Inflammatory macrophage treated with lipopolysaccharide for 1 hour (primary cell): ENCODE data around the gene GALE.
"Not testable (repeated sequence)": the region's sequence is repeated elsewhere in the genome, so short reads cannot be mapped to it uniquely, and the experiment has no call there.

ENCODE experiments used
- DNase-seq, 2 donors: peaks; one replicate each; pipeline ENCODE4 v3.0.0-alpha.2; 2020 to 2022

The GALE gene

GRCh38 chr1:23800400-23801337 lies at the start of gene GALE:
Gene GALE (minus strand): TSS chr1:23800754. CDS start chr1:23799007, 1,747 bp downstream.
- DNase-seq, result peak; percentile 92 to 96

DNA sequence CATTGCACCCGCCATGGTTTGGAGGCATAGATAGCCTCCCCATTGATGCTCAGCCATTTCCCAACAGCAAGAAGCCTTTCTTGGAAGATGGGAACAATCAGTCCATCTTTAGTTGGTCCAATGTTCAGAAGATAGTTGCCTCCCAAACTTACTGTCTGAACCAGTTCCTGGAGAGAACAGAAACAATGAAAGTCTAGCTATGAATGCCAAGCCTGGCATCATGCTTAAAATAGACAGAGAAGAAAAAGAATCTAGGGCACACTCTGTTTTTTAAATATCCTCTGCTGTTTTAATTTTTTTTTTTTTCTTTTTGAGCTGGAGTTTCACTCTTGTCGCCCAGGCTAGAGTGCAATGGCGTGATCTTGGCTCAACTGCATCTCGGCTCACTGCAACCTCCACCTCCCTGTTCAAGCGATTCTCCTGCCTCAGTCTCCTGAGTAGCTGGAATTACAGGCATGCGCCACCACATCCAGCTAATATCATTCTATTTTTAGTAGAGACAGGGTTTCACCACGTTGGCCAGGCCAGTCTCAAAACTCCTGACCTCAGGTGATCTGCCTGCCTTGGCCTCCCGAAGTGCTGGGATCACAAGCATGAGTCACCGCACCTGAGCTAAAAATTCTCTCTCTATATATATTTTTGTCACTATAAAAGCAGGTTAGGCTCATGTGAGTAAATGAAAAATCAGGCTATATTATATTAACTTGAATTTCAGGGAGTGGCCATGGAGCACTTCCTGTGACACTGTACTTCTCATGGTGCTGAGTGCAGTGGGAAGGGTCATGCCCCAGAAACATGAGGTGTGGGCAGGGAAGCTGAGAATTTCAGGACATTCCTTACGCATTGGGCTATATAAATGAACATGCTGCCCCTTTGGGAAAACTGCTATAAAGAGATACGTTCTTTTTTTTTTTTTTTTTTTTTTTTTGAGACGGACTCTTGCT lies 48.4 kb upstream of the GALE start:
- no peak for DNase-seq

DNA sequence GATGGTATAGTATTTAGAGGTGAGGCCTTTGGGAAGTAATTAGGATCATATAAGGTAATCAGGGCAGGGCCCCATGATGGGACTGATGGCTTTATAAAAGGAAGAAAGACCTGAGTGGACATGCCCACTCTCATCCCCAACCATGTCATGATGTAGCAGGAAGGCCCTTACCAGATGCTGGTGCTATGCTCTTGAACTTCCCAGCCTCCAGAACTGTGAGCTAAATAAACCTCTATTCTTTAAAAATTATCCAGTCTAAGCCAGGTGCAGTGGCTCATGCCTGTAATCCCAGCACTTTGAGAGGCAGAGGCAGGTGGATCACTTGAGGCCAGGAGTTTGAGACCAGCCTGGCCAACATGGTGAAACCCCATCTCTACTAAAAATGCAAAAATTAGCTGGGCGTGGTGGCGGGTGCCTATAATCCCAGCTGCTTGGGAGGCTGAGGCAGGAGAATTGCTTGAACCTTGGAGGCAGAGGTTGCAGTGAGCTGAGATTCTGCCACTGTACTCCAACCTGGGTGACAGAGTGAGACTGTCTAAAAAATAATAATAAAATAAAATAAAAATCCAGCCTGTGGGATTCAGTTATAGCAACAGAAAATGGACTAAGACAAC lies 47.0 kb upstream of the GALE start:
- DNase-seq, result not testable (repeated sequence)

DNA sequence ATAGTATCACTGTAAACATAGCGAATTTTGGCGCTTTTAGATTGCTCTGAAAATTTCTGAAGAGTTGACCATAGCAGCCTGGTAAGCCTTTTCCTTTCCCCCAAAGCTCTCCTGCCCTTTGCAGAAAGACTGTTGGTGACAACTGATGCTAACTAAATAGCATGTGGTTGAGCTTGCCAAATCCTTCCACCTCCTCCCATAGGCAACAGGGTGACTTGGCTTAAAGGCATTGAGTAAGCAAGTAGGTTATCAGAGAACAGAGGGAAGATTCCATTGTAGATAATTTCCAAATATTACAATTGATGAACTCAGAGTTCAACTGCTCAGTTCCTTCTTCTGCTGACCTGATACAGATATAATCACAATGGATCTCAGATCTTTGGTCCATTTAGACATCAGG lies 44.6 kb upstream of the GALE start:
- peak in 1 of 2 donors; percentile 52 for DNase-seq

- DNase-seq, result no peak
These were observed 43.1 kb upstream of the GALE start for GRCh38 chr1:23843644-23844043.

- DNase-seq, result peak; percentile 57 to 73
These were observed 37.9 kb upstream of the GALE start for GRCh38 chr1:23838401-23838866.

- no peak for DNase-seq
These were observed 37.4 kb upstream of the GALE start for GRCh38 chr1:23837908-23838307.

GRCh38 chr1:23836037-23836436 lies 35.5 kb upstream of the GALE start:
- DNase-seq, result no peak

- not testable (repeated sequence) for DNase-seq
These were observed 33.6 kb upstream of the GALE start for GRCh38 chr1:23834156-23834555.

DNA sequence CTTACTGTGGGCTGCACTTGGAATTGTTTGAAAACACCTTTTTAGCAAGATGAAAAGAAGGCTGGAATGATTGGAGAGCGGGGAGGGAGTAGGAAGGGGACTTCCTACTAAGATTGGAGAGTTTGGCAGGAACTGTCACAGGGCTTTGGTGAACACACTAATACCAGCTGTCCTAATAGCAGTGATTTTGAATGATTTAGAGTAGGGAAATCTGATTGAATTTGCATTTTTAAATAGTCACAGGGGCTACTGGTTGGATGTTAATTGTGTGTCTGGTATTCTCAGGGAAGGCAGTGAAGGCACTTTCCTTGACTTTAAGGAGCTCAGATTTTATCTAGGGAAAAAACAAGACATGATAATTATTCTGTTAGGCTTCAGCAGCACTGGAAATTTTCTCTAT lies 27.2 kb upstream of the GALE start:
- DNase-seq, result no peak

GRCh38 chr1:23826590-23826989 lies 26.0 kb upstream of the GALE start:
- not testable (repeated sequence) for DNase-seq

- peak in 1 of 2 donors; percentile 30 for DNase-seq
These were observed 25.4 kb upstream of the GALE start for GRCh38 chr1:23825762-23826522.

GRCh38 chr1:23825076-23825761 lies 24.7 kb upstream of the GALE start, which contains the start of gene HMGCL:
Gene HMGCL (minus strand): TSS chr1:23825429. CDS start chr1:23825415, 14 bp downstream.
- peak; percentile 88 to 94 for DNase-seq

- no peak for DNase-seq
These were observed 24.1 kb upstream of the GALE start for GRCh38 chr1:23824711-23825075.

DNA sequence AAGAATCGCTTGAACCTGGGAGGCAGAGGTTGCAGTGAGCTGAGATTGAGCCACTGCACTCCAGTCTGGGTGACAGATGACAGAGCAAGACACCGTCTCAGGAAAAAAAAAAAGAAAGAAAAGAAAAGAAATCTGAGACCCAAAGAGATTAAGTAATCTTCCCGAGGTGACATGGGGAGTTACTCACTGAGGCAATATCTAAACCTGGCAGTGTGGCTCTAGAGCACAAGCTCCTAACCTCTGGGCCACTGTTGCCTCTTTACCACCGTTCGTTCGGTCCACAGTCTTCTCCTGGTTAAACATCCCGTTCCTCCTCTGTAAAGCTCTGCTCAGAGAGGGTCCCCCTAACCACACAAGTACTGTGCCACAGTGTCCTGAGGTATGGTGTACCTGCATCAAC lies 23.2 kb upstream of the GALE start:
- no peak for DNase-seq

GRCh38 chr1:23817633-23818032 lies 17.1 kb upstream of the GALE start:
- no peak for DNase-seq

DNA sequence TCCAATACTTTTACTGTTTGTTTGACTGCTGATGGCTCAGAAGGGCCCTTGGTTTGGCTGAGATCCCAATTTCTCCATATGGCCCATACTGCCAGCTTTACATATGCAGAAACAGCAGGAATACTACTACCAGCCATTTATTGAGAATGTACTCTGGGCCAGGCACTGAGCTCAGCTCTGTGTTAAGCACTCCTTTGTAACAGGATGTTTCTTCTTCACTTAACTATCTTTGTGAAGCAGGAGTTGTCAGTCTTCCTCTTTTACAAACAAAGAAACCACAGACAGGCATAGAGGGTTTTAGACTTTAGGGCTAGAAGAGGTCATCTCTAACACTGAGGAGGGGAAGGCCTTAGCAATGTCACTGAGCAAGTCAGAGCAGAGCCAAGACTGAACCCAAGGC lies 16.4 kb upstream of the GALE start:
- no peak for DNase-seq

GRCh38 chr1:23816361-23816760 lies 15.8 kb upstream of the GALE start:
- DNase-seq, result no peak

- no peak for DNase-seq
These were observed 13.5 kb upstream of the GALE start for GRCh38 chr1:23814016-23814415.

- DNase-seq, result peak; percentile 79 to 94
These were observed 10.4 kb upstream of the GALE start for GRCh38 chr1:23810818-23811540.

- peak; percentile 84 to 94 for DNase-seq
These were observed 9.2 kb upstream of the GALE start for GRCh38 chr1:23809751-23810171.
